Measurements from ENCODE around the gene MRPL45.
"Not testable (repeated sequence)": the region's sequence is repeated elsewhere in the genome, so short reads cannot be mapped to it uniquely, and the experiment has no call there.

Gene MRPL45

DNA sequence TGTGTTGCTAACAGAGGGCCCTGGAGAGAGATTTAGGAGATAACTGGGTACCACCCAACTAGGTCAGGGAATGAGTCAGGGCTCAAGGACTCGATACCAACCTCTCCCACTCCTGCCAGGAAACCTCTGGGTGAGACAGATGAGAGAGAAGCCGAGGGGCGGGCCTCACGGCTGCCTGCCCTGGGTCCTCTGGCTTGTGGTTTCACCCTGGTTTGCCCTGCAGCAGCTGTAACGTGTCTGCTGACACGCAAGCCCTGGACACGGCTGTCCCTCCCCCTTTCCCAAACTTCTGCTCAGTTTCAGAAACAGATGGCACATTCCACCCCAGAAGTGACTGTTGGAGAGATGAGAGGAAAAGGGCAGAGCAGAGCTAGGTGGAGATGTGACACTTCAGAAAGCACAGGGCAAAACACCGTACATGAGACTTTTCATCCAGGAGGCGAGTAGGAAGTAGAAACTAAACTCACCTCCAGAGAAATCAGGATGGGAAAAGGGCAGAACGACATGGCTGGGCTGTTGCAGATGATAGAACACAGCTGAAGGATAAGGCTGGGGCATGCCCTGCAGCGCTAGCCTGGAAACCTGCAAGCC lies 10.4 kb upstream of the MRPL45 start:
- peak overlapping the region; percentile 34; the same call in 1 of the 2 replicates for H3K27ac ChIP-seq (replicated peaks)
- DNase-seq (ENCODE audit: low read depth in 1 of 2, low spot score in 1 of 2): peak; percentile 50 to 61
- TF ChIP-seq POLR2AphosphoS5 (IDR thresholded peaks at IDR 0.05; ENCODE audit: low read depth): 0 out of 2 replicates have a peak, but pooled peaks have one; percentile 20
- not testable (repeated sequence) for H3K27me3 ChIP-seq (ENCODE audit: insufficient read depth, poor library complexity, severe bottlenecking); H3K4me3 ChIP-seq (replicated peaks; ENCODE audit: insufficient read depth, low read length)

DNA sequence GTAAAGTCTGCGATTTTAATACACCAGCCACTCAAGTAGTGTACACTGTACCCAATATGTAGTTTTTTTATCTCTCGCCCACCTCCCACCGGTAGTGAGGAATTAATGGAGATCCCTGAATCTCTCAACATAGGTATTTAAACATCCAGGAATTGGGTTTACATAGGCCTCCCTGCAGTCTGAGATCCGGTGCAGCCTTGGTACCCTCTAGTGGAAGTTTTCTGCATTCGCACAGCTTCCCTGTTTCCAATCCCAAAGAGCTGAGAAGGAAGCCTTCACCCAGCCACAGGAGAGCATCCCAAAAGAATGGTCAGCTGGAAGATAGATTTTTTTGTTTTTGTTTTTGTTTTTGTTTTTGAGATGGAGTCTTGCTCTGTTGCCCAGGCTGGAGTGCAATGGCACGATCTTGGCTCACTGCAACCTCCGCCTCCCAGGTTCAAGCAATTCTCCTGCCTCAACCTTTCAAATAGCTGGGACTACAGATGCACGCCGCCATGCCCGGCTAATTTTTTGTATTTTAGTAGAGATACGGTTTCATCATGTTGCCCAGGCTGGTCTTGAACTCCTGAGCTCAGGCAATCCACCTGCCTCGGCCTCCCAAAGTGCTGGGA lies 8.6 kb upstream of the MRPL45 start:
- H3K4me3 ChIP-seq (replicated peaks; ENCODE audit: insufficient read depth, low read length); H3K27me3 ChIP-seq (ENCODE audit: insufficient read depth, poor library complexity, severe bottlenecking); H3K27ac ChIP-seq (replicated peaks): not testable (repeated sequence)
- DNase-seq (ENCODE audit: low read depth in 1 of 2, low spot score in 1 of 2): peak in 1 of 2 experiments; percentile 12

DNA sequence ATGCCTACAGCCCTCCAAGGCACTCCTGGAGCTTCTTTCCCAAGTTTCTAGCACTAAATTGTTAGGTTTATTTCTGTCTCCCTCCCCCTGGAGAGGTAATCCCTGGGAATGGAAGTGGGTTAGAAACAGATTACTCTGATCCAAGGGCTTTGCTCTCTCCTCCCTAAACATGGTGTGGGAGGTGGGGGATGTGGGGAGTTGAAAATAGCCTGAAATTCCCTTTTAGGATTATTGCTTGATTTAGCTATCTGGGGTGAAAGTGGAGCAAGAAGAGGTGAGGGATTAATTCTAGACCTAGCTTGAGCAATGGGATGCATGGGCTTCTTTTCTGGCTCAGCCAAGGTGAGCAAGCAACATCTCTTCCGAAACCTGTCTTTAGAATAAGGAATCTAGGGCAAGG lies 7.2 kb upstream of the MRPL45 start:
- H3K4me3 ChIP-seq (replicated peaks; ENCODE audit: insufficient read depth, low read length); H3K27me3 ChIP-seq (ENCODE audit: insufficient read depth, poor library complexity, severe bottlenecking); H3K27ac ChIP-seq (replicated peaks); DNase-seq (ENCODE audit: low read depth in 1 of 2, low spot score in 1 of 2): not testable (repeated sequence)

GRCh38 chr17:38295602-38296365 lies 1.2 kb upstream of the MRPL45 start:
- not testable (repeated sequence) for H3K27ac ChIP-seq (replicated peaks); H3K27me3 ChIP-seq (ENCODE audit: insufficient read depth, poor library complexity, severe bottlenecking); DNase-seq (ENCODE audit: low read depth in 1 of 2, low spot score in 1 of 2)
- peak overlapping the region; percentile 25; the same call in 1 of the 2 replicates for H3K4me3 ChIP-seq (replicated peaks; ENCODE audit: insufficient read depth, low read length)

- TF ChIP-seq GABPA (IDR thresholded peaks at IDR 0.05; ENCODE audit: low read depth) (no peak), POLR2AphosphoS5 (IDR thresholded peaks at IDR 0.05; ENCODE audit: low read depth) (no peak), SPI1 (IDR thresholded peaks at IDR 0.05; ENCODE audit: borderline replicate concordance, low read depth) (no peak), REST (IDR thresholded peaks at IDR 0.05; ENCODE audit: insufficient replicate concordance, low read depth) (no peak)
- TF ChIP-seq, protein P1, sequence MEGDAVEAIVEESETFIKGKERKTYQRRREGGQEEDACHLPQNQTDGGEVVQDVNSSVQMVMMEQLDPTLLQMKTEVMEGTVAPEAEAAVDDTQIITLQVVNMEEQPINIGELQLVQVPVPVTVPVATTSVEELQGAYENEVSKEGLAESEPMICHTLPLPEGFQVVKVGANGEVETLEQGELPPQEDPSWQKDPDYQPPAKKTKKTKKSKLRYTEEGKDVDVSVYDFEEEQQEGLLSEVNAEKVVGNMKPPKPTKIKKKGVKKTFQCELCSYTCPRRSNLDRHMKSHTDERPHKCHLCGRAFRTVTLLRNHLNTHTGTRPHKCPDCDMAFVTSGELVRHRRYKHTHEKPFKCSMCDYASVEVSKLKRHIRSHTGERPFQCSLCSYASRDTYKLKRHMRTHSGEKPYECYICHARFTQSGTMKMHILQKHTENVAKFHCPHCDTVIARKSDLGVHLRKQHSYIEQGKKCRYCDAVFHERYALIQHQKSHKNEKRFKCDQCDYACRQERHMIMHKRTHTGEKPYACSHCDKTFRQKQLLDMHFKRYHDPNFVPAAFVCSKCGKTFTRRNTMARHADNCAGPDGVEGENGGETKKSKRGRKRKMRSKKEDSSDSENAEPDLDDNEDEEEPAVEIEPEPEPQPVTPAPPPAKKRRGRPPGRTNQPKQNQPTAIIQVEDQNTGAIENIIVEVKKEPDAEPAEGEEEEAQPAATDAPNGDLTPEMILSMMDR (IDR thresholded peaks at IDR 0.05; ENCODE audit: insufficient read depth, low read length): no peak
- Histone ChIP-seq H3K27ac (replicated peaks) (no peak overlapping the region), H3K4me3 (replicated peaks; ENCODE audit: insufficient read depth, low read length) (no peak overlapping the region), H3K27me3 (ENCODE audit: insufficient read depth, poor library complexity, severe bottlenecking) (no peaks in the 10 kb centered on the region)
- DNase-seq (ENCODE audit: low read depth in 1 of 2, low spot score in 1 of 2): no peak
Measured at GRCh38 chr17:38315497-38315896, 18.5 kb downstream of the MRPL45 start.

- Histone ChIP-seq H3K27me3 (ENCODE audit: insufficient read depth, poor library complexity, severe bottlenecking) (no peaks in the 10 kb centered on the region), H3K4me3 (replicated peaks; ENCODE audit: insufficient read depth, low read length) (no peak overlapping the region), H3K27ac (replicated peaks) (no peak overlapping the region)
- no peak for DNase-seq (ENCODE audit: low read depth in 1 of 2, low spot score in 1 of 2)
- TF ChIP-seq SPI1 (IDR thresholded peaks at IDR 0.05; ENCODE audit: borderline replicate concordance, low read depth) (no peak), REST (IDR thresholded peaks at IDR 0.05; ENCODE audit: insufficient replicate concordance, low read depth) (no peak), GABPA (IDR thresholded peaks at IDR 0.05; ENCODE audit: low read depth) (no peak), POLR2AphosphoS5 (IDR thresholded peaks at IDR 0.05; ENCODE audit: low read depth) (no peak)
- TF ChIP-seq, protein P1 (IDR thresholded peaks at IDR 0.05; ENCODE audit: insufficient read depth, low read length): no peak
Measured at GRCh38 chr17:38317081-38317480, 20.1 kb downstream of the MRPL45 start.
